ENCODE results near the gene GTF3A.
"Not testable (repeated sequence)": the region's sequence is repeated elsewhere in the genome, so short reads cannot be mapped to it uniquely, and the experiment has no call there.

GTF3A gene

GRCh38 chr13:27424246-27425157 is at the start of gene GTF3A:
TSS of gene GTF3A (plus strand) at chr13:27424619.
- peak; percentile 93 for DNase-seq (ENCODE audit: low spot score)

DNA sequence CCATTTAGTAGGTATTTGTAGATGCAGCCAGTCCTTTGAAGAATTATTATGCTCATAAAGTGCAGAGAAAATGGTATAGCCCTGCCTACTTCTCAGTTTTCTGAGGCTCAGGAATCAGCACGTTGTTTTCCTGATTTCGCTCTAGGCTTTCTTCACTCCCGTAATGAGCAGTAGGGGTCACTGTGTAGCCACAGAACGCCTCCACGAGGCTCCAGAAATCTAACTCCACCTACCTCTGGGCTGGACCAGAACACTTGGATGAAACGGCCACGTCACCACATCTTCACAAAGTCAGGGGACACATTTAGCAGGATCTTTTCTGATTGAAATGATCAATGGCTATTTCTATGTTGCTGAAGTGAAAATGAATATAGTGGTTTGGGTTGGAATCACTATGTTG is 49.8 kb upstream of the GTF3A start:
- DNase-seq (ENCODE audit: low spot score), result peak; percentile 65

GRCh38 chr13:27375686-27376326 is 48.6 kb upstream of the GTF3A start:
- peak; percentile 65 for DNase-seq (ENCODE audit: low spot score)

DNA sequence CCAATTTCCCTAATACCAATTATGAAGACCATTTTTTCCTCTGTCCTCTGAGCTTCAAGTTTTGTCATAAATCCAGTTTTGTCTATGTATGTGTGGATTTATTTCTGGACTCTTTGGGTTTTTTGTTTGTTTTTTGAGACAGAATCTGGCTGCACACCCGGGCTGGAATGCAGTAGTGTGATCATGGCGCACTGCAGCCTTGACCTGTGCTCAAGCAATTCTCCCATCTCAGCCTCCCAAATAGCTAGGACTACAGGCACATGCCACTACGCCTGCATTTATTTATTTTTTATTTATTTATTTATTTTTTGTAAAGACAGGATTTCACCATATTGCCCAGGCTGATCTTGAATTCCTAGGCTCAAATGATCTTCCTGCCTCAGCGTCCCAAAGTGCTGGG is 45.3 kb upstream of the GTF3A start:
- no peak for DNase-seq (ENCODE audit: low spot score)

DNA sequence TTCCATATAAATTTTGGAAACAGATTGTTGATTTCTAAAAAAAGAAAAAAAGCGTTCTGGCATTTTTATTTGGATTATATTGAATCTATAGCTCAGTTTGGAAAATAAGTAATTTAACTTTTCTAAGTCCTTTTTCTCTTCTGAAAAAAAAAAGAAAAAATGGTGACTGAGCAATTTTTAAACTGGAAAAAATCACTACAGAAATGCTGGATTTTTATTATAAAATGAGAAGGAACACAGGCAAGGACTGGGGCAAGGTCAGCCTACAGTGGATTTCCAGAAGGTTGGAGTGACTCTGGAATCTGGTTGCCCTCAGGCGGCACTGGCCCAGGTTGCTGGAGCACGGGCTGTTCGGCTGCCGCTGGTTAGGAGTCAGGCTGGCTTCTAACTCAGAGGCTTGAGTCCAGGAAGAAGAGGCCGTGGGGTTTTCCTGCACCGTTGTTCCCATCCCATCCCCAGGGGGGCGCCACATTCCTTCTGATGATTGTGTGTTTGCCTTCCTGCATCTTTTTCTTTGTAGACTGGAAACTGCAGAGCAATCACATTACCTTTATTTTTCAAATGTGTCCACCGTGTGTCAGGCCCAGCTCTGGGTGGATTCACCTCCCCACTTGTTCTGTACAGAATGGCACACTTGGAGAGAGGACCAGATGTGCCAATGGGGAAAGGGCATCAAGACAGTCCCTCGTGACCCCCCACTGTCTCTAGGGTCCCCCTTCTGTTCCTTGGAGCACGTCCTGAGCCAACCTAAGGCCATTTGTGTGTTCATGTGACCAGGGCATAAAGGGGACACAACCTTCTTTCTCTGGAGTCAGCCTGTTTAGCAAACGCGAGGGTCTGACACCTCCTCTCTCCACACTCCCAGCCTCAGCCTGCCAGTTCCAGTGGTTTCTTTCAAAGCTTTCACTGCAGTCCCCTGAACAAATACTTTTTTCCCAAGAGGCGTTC is 44.5 kb upstream of the GTF3A start:
- DNase-seq (ENCODE audit: low spot score), result peak; percentile 80

DNA sequence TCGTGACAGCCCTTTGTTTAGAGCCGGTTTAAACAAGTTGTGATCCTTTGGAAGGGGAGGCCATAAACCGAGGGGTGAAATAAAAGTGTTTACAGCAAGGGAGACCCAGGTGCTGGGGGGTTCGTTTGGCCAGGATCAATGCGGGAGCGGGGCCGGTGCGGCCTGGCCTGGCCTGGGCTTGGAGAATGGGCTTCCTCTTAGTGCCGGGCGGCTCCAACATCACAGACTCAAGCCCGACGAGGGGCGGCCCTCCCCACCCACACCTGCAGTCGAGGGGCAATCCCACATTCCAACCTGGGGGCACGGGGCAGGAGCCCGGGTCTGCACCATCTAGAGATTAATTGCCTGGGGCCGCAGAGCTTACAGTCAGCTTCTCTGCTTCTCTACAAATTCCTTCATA is 42.8 kb upstream of the GTF3A start:
- DNase-seq (ENCODE audit: low spot score), result no peak

DNA sequence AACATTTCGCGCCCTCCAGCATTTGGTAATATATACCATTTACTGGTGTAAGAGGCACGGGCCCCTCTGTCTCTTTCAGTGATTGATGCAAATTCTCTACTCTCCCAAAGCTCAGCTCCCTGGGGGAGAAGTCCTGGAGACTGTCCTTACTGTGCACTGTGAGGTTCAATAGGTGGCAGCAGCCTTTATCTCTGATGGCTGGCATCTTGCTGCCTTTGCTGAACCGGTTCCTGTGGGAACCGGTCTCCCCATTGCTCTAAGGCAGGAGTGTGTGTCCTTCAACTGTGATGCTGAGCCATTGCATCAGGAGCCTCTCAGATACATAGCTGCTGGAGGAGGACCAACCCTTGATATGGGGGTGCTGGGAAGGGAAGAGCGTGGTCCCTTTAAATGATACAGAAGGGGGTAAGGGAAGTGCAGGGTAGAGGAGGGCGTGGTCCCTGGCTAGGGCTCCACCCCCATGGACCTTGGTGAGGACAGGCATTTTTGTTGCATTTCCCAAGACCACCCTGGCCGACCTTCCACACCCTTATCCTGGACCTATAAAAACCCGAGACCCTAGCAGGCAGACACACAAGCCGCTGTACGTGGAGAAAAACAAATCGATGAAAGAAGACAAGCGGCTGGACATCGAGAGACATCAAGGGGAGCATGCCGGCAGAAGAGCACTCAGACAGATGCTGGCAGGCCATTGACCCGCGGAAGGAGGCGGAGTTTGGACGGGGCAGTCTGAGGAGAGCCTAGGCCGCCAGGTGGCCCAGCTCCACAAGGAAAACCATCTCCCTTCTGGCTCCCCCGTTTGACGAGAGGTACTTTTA is 41.1 kb upstream of the GTF3A start:
- DNase-seq (ENCODE audit: low spot score), result no peak

DNA sequence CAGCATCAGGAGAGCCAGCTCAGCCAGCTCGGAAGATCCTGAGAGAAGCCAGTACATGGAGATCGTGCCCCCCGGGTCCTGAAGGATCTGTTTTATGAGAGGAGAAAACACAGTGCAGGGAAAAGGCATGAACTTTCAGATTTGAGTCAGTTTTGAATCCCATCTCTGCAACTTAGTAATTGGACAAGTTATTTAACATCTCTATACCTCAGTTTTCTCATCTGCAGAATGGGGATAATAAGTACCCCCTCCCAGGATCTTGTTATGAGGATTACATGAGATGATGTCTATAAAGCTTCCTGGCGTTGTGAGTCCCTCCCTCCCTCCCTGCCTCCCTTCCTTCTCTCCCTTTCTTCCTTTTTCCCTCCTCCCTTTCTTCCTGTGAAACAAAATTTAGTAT is 40.1 kb upstream of the GTF3A start:
- no peak for DNase-seq (ENCODE audit: low spot score)

GRCh38 chr13:27388241-27388640 is 36.2 kb upstream of the GTF3A start:
- no peak for DNase-seq (ENCODE audit: low spot score)

DNA sequence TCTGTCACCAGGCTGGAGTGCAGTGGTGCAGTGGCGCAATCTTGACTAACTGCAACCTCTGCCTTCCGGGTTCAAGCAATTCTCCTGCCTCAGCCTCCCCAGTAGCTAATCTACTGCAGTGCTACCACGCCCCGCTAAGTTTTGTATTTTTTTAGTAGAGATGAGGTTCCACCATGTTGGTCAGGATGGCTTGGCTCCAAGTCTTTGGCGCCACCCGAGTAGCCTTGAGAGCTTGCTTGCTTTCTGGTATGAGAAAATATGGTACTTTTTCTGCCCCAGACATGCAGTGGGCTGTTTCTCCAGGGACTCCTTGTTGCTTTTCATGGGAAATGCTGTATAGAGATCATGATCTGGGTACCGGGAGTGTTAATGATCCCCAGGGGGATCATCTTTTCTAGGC is 34.5 kb upstream of the GTF3A start:
- no peak for DNase-seq (ENCODE audit: low spot score)

DNA sequence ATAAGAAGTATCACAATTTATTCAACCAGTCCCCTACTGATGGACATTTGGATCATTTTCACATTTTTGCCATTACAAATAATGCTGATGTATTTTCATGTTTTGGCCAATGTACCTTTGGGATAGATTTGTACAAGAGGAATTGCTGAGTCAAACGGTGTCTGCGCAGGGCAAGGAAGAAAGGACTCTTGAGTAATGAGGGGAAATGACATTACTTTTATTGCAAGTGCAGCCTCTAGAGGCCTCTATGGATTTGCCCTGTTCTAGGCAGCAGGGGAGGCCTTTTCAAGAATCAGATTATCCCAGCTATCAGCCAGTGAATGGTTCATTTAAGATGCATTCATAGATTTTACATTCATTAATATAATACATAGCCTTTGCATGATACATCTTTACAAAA is 32.9 kb upstream of the GTF3A start:
- no peak for DNase-seq (ENCODE audit: low spot score)

DNA sequence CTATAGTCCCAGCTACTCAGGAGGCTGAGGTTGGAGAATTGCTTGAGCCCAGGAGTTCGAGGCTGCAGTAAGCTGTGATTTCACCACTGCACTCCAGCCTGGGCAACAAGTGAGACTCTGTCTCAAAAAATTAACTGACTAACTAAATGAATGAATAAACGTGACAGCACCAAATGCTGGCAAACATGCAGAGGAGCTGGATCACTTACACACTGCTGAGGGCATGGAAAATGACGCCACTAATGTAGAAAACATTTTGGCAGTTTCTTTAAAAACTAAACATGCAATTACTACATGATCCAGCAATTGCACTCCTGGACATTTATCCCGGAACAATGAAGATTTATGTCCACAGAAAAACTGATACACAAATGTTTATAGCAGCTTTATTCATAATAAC is 31.3 kb upstream of the GTF3A start:
- DNase-seq (ENCODE audit: low spot score), result no peak

DNA sequence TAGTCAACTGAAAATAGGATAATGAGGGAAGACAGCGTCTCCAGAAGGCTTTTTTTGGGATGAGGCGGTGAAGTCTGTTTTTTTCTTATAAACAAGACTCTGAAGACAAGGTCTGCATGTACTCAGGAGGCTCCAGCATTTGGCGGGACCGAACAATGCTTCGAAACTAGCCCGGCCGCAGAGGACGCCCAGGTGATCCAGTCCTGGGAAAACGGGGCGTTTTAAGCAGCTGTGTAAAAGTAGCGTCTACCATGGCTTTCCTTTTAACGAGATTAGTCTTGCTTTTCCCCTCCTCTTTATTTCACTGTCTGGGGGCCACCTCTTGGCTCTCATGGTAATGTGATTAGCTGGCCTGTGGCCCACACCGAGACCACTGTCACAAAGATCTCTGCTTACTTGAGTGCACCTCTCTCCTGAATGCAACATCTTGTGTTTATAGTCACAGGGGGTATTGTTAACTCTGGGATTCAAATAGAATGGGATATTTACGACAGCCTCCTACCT is 29.4 kb upstream of the GTF3A start:
- no peak for DNase-seq (ENCODE audit: low spot score)

- DNase-seq (ENCODE audit: low spot score), result peak; percentile 65
These were observed 28.1 kb upstream of the GTF3A start for GRCh38 chr13:27396252-27396846.

DNA sequence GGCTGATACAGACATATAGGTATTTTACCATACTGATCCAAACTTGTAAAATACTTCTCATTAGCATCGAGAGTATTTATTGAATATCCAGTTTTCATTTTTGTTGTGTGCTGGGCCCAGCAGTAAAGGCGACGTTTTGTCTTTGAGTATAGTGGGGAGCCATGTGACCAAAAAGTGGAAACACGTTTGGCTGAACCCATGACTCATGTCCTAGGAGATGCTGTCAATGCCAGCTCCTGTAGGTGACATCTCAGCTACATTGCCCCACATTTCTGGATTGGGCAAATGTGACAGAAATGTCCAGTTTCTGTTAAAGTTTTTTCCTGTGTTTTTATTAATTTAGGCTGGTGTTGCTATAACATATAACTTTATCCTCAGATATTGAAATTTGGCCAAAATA is 26.1 kb upstream of the GTF3A start:
- no peak for DNase-seq (ENCODE audit: low spot score)

GRCh38 chr13:27400405-27400804 is 24.0 kb upstream of the GTF3A start:
- not testable (repeated sequence) for DNase-seq (ENCODE audit: low spot score)

DNA sequence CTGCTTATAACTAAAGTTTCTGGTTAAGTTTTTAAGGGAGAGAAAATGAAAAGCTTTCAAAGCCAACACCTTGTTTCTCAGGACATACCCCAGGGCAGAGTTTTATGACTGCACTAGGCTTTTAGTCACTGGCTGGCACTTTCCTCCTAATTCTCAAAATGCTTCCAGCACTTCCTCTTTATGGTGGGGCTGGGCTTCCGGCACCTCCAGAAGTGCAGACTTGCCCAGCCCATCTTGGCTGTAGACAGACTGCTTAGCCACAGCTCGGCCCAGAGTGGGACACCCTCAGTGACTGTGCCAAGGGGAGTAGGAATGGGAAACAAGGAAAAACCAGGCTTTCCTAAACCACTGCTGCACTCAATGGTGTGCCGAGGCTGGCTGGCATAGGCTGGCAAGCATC is 23.2 kb upstream of the GTF3A start:
- DNase-seq (ENCODE audit: low spot score), result no peak

DNA sequence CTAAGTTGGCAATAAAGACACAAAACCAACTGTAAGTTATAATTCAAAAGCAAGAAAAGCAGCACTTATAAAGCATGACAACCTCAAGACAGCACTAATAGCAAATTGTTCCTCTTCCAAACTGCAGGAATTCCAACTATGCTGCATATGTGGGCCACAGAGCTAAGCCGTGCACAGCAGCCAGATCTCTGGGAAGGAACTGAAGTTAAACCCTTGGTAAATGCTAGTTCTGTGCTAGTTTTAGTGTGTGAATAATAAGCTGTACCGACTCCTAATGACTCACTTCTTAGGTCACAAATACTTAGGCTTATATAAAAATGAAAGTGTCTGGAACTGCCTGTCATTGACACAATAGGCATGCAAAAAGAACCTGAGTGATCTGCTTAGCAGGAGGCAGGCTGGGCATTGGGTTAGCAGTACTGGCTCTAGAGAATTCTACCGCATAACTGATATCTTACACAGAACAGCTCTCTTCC is 21.2 kb upstream of the GTF3A start:
- DNase-seq (ENCODE audit: low spot score), result no peak

GRCh38 chr13:27403727-27404385 is 20.6 kb upstream of the GTF3A start:
- DNase-seq (ENCODE audit: low spot score), result peak; percentile 51

DNA sequence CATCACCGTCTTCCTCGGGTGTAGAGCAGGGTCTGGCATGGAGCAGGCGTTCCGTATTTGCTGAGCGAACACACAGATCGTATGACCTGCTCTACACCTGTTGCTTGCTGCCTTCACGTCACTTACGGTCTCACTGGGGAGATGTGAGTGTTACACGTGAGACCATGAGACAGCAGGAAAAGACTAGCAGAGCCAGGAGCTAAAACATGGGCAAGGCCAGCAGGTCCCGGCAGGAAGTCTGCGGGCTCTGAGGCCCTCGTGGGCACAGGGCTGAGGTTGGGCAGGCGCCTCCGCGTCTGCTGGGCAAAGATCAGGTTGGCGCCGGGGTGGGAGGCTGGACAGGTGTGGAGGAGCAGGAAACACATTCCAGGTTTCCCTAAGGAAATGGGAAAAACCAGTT is 19.7 kb upstream of the GTF3A start:
- DNase-seq (ENCODE audit: low spot score), result no peak

All from HuH-7 (cell line).